Stimulated activated CD8-positive, alpha-beta memory T cell treated with anti-CD3 and anti-CD28 coated beads, Interleukin-4, amount 100 ng/mL, for 24 hours (primary cell): Measurements from ENCODE around the gene TRMT11.

Source experiments
- DNase-seq: peaks from one replicate; pipeline ENCODE4 v3.0.0-alpha.2; 2020; ENCODE audit warnings: low read depth

Gene TRMT11

DNA sequence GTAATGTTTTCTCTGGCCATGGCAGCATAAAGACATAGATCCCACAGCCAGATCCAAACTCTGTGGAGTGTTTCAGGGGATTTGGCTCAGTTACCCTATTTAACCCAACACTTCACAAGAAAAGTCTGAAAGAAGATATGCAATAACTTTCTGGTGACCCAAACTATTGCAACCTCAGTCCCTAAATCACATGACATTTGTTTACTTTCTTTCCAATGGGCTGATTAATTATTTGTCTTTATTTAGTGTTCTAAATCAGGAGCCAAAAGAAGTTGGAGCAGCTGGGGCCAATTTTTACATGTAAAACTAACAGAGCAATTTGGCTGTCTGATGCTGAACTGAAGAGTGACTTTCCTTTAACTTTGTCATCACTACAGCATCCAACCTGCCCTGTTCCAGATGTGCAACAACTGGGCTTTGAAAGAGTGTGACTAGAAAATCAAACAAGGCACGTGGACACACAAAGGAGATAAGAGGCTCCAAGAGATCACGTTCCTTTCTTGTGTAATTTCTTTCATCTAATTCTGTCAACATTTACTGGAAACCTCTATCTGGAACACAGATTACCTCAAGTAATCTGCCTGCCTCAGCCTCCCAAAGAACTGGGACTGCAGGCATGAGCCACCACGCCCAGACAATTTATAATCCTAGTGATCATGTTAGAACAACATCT is 90.8 kb downstream of the TRMT11 start:
- DNase-seq, result no peak

DNA sequence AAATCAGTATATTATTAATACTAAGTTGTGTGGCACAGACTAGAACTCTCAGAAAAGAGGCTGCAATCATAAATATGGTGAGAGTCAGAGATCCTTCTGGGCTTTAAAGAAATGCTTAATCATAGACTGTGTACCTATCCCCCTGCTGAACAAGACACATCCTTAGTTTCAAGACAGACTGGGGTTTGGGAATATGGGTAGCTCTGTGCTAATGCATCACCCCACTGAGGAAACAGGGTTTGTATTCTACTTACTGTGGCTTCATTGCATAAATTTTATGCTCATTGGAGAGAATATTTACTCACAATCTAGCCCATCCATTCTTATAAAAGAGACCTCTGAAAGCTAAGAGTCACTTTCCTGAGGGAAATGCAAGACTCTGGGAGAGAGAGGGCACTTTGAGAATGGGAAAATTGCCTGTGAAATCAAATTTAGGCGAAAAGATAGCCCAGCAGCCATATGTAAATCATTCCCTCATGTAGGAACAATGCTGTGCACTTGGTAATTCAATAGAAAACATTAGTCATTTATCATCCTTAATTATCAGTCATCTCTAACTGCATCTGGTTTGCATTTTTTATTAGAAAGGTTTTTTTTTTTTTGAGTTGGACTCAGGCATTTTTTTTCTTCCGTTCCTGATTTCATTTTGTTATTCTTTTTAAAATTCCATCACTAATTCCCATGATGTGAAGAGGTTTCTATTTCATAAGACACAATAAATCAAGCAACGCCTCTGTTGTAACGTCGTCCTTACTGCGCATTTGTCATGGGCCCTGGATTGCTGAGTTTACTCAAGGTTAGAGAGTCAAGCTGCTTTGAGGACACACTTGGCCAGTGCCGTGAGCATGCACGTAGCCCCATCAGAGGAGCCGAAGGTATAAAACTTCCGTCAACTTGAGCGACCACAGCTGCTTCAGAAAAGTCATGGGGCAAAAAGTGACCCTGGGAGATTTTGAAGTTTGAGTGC is 91.8 kb downstream of the TRMT11 start:
- DNase-seq, result no peak

DNA sequence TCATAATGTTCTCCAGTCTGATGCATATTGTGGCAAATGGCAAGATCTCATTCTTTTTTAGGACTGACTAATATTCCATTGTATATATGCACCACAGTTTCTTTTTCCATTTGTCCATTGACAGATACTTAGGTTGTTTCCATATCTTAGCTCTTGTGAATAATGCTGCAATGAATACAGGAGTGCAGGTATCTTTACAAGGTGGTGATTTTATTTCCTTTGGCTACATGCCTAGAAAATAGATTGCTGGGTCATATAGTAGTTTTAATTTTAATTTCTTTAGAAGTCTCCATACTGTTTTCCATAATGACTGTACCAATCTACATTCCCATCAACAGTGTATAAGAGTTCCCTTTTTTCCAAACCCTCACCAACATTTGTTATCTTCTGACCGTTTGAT is 97.5 kb downstream of the TRMT11 start:
- DNase-seq, result no peak

DNA sequence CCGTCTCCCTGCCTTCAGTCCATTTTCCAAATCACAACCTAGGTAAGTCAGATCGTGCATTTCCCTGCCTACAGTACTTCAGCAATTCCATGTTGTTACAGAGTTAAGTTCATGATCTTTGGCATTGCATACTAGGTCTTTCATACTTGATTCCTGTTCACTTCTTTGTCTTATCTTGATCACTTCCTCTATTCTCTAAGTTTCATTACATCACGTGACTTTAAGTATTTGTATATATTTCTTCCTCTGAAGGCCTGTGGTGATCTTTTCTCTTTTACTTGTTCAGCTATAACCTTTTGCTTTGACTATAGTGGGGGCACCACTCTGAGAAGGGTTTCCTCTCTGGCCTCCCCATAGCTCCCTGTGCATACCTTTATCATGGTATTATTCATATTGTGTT is 100.2 kb downstream of the TRMT11 start:
- no peak for DNase-seq
